ENCODE data around the gene ZCWPW2. TPM values are rescaled to one million over a fixed set of nuclear protein-coding genes. Genes with fewer than 3 reads are reported as not detected.

Gene ZCWPW2
- total RNA-seq, 4 donors from 2014 or later: 0.29 to 2.9 (median 1.3) TPM; not detected in 1

DNA sequence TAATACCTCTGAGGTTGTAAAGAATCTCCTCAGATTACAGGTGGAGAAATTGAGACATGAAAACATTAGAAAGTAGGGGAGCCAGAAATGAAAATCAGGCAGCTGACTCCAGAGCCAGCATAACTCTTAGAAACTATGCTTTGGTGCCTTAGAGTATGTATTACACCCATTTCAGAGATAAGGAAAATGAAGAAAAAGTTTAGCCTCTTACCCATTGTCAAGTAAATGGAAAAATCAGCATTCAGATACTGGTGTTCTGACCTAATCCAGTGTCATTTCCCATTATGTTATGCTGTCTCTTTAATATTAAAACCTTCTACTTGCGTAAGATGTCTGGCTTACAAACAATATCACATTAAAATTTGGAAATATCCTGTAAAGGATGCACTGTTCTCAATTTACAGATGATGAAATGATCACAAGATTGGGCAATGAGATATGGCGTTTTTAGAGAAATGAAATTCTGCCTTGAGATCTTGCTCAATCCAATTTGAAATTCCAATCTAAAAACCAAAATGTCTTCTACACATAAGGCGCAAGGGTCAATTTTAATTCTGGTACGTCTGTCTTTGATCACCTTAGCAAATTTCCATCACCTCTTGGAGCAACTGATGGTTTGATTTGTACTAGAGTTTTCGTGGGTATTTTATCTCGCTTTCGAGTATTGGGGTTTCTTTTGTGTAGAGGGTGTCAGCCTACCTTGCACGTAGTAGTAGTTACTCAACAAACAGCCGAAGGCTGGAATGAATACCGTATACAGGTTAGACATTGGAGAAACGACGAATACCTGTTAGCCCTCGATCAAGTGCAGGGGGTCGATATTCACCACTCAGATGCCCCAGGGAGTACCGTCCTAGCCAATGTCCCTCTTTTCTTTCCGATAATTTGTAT lies 902 bp upstream of the ZCWPW2 start:
- intact Hi-C loops (cut with DNase I; ENCODE audit: low total_unique reads): no loop called here

GRCh38 chr3:28348265-28348628 lies 274 bp upstream of the ZCWPW2 start:
- DNase-seq (ENCODE audit: low spot score in 2 of 2): no peak
- H3K4me3 ChIP-seq (ENCODE audit: low read depth, poor library complexity, severe bottlenecking): peak overlapping the region; percentile 82
- WGBS, 2 donors: 0 to 1% methylated on average over 16 of the region's 16 CpGs
- intact Hi-C loops (cut with DNase I; ENCODE audit: low total_unique reads): no loop called here
- TF ChIP-seq, protein P1, sequence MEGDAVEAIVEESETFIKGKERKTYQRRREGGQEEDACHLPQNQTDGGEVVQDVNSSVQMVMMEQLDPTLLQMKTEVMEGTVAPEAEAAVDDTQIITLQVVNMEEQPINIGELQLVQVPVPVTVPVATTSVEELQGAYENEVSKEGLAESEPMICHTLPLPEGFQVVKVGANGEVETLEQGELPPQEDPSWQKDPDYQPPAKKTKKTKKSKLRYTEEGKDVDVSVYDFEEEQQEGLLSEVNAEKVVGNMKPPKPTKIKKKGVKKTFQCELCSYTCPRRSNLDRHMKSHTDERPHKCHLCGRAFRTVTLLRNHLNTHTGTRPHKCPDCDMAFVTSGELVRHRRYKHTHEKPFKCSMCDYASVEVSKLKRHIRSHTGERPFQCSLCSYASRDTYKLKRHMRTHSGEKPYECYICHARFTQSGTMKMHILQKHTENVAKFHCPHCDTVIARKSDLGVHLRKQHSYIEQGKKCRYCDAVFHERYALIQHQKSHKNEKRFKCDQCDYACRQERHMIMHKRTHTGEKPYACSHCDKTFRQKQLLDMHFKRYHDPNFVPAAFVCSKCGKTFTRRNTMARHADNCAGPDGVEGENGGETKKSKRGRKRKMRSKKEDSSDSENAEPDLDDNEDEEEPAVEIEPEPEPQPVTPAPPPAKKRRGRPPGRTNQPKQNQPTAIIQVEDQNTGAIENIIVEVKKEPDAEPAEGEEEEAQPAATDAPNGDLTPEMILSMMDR (IDR thresholded peaks at IDR 0.05): no peak
- TF ChIP-seq POLR2A (IDR thresholded peaks at IDR 0.05): no peak

More for the DNA sequence above, 902 bp upstream of the ZCWPW2 start:
- peak; percentile 14 to 37 for DNase-seq (ENCODE audit: low spot score in 2 of 2)
- TF ChIP-seq, protein P1 (IDR thresholded peaks at IDR 0.05): no peak
- TF ChIP-seq POLR2A (IDR thresholded peaks at IDR 0.05): no peak
- H3K4me3 ChIP-seq (ENCODE audit: low read depth, poor library complexity, severe bottlenecking): peak overlapping the region; percentile 82
- WGBS, 2 donors: 10 to 15% methylated on average over 16 of the region's 16 CpGs

DNA sequence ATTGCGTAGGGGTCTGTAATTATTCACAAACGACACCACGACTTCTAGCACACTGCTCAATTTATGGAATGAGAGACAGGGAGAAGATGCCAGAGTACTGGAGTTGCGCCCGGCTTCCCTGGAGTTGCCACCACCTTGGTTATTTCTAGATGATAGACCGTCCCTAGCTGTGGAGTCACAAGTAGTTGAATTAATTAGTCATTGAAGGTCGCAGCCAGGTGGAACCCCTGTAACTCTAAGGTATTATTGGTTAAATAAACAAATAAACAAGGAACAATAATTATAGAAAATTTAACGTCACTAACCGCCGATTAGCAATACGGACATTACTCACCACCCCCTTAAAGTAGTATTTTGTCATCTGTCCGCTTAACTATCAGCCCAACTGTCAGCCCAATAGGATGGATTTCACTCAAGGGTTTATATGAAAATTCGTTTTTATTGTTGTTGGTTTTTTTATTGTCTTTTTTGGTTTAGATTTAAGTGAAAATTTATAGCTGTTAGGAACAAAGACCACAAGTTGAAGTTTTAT lies 1.0 kb downstream of the ZCWPW2 start:
- peak overlapping the region; percentile 71 for H3K4me3 ChIP-seq (ENCODE audit: low read depth, poor library complexity, severe bottlenecking)
- DNase-seq (ENCODE audit: low spot score in 2 of 2): no peak
- TF ChIP-seq, protein P1 (IDR thresholded peaks at IDR 0.05): no peak
- TF ChIP-seq POLR2A (IDR thresholded peaks at IDR 0.05): no peak
- 19 to 24% methylated on average over 13 of the region's 13 CpGs for WGBS, 2 donors
- intact Hi-C loops (cut with DNase I; ENCODE audit: low total_unique reads): no loop called here

GRCh38 chr3:28376424-28376823 lies 27.9 kb downstream of the ZCWPW2 start:
- intact Hi-C loops (cut with DNase I; ENCODE audit: low total_unique reads): no loop called here
- peak in 1 of 2 donors; percentile 13 for DNase-seq (ENCODE audit: low spot score in 2 of 2)
- no peak for TF ChIP-seq POLR2A (IDR thresholded peaks at IDR 0.05)
- TF ChIP-seq, protein P1 (IDR thresholded peaks at IDR 0.05): no peak
- H3K4me3 ChIP-seq (ENCODE audit: low read depth, poor library complexity, severe bottlenecking): no peak overlapping the region
- WGBS, 2 donors: 75 to 84% methylated on average over 4 of the region's 4 CpGs

GRCh38 chr3:28386049-28386448 lies 37.5 kb downstream of the ZCWPW2 start:
- 92 to 96% methylated on average over 5 of the region's 5 CpGs for WGBS, 2 donors

More at GRCh38 chr3:28386049-28386448, 37.5 kb downstream of the ZCWPW2 start:
- no peak for DNase-seq (ENCODE audit: low spot score in 2 of 2)
- no peak overlapping the region for H3K4me3 ChIP-seq (ENCODE audit: low read depth, poor library complexity, severe bottlenecking)
- intact Hi-C loops (cut with DNase I; ENCODE audit: low total_unique reads): loop anchor here (10.0 kb wide), 1 partner anchor 339 kb away; no protein-coding TSS in a partner anchor
- TF ChIP-seq, protein P1 (IDR thresholded peaks at IDR 0.05): no peak
- TF ChIP-seq POLR2A (IDR thresholded peaks at IDR 0.05): no peak

Data from lower leg skin (tissue), 4 donors.